A549 treated with GW870086 at 1 μM for 4 hours (cell line): ENCODE data around the gene KRTAP6-1. TPM values are rescaled to one million over a fixed set of nuclear protein-coding genes. Genes with fewer than 3 reads are reported as not detected.

ENCODE experiments used
- total RNA-seq: library from RNA; stranded (reverse); fragments of 200-300 nt; extraction: Qiagen RNA extraction; gene quantifications from 5 replicates; pipeline ENCODE4 v1.2.3, GENCODE V29; 2022; ENCODE audit warnings: low read depth

Gene KRTAP6-1, protein sequence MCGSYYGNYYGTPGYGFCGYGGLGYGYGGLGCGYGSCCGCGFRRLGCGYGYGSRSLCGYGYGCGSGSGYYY
- not detected in 5 replicates for total RNA-seq

DNA sequence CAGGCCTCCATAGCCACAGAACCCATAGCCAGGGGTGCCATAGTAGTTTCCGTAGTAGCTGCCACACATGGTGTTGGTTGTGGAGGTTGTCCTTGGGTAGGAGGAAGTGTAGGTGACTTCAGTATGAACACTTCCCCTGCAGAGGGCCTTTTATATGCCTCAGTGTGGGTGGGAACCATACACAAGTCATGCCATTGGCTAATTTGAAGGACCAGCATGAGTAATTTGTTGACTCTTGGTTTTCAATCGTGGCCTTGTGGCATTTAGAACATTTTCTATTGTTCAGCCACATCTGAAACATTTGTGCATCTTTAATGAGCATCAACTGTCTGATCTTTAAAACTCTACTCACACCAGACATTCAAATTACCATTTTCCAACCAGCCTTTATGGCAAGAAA is at the start of gene KRTAP6-1:
KRTAP6-1 (minus strand) TSS at position 95 of the 400 bp plus-strand sequence; CDS start at position 69, 26 bp downstream.

DNA sequence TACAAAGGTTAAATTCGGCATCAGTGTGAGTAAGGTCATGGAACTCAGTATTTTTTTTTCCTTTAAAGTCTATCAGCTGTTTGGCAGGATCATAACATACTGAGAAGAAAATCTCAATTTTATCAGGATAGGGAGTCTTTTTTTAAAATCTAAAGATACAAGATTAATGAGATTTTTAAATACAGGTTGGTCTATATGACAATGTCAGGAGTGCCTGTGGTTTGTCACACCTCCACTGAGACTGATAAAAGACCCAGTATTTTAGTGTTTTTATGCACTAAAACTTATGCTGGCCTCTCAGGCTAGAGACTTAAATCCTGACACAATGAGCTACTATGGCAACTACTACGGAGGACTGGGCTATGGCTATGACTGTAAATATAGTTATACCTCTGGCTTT is 28.8 kb upstream of the KRTAP6-1 start, which contains the start of gene KRTAP20-3:
KRTAP20-3 (plus strand) TSS at position 301 of the 400 bp plus-strand sequence.

GRCh38 chr21:30634906-30635305 is 21.2 kb upstream of the KRTAP6-1 start, which contains the start of gene KRTAP20-2:
KRTAP20-2 (plus strand) TSS chr21:30635206; CDS start chr21:30635264, 58 bp downstream.

DNA sequence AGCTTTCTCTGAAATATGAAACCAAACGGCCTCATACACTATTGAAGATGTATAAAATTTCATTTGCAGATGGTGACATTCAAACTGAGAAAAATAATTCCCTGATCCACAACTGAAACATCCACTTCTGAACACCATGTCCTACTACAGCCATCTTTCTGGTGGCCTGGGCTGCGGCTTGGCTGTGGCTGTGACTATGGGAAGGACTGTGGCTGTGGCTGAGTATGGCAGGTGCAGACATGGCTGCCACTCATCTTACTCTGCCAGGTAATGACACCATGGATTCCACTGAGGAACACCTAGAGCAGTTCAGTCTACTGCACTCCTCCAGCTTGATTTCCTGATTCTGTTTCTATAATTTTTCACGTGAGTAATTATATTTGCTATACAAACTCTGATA is 6.8 kb upstream of the KRTAP6-1 start, which contains the start of gene KRTAP20-4:
KRTAP20-4 (plus strand) TSS at position 106 of the 400 bp plus-strand sequence.

GRCh38 chr21:30616125-30616524 is 2.4 kb upstream of the KRTAP6-1 start, which contains the start of gene KRTAP20-1:
KRTAP20-1 (plus strand) TSS chr21:30616425; CDS start chr21:30616455, 30 bp downstream.

GRCh38 chr21:30600787-30601186 is 12.9 kb downstream of the KRTAP6-1 start, which contains the start of gene KRTAP22-1:
KRTAP22-1 (plus strand) TSS chr21:30601087.

GRCh38 chr21:30598802-30599201 is 14.9 kb downstream of the KRTAP6-1 start, which contains the start of gene KRTAP6-2:
KRTAP6-2 (minus strand) TSS chr21:30598902; CDS start chr21:30598874, 28 bp downstream.

DNA sequence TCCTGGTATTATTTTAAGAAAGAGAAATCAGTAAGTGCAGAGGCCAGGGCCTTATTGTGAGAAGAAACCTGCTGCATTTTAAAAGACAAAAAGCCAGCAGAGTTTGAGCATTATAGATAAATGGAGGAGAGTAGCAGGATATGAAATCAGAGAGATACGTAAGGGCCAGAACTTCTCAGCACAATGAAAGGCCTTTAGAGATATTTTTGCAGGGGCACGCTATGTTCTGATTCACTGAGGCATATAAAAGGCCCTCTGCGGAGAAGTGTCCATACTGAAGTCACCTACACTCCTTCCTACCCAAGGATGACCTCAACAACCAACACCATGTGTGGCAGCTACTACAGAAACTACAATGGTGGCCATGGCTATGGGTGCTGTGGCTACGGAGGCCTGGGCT is 21.6 kb downstream of the KRTAP6-1 start, which contains the start of gene KRTAP6-3:
KRTAP6-3 (plus strand) TSS at position 301 of the 400 bp plus-strand sequence; CDS start at position 307, 6 bp downstream.

DNA sequence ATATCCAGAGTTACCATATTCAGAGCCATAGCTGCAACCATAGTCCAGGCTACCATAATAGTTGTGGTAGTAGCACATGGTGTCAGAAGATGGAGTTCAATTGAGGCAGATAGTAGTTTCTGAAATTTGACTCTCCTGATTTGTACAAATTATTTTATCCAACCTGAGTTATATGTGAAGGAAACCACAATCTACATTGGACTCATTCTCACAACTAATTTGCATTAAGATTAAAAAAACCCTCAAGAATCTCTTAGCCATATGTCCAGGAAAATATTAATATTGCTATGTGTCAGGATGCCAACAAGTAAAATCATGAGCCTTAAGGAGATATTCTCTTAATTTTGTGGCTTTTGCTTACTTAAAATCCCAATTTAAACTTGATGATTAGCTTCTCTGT is 23.4 kb downstream of the KRTAP6-1 start, which contains the start of gene KRTAP22-2:
KRTAP22-2 (minus strand) TSS at position 101 of the 400 bp plus-strand sequence.

Other genes starting within 250 kb of the KRTAP6-1 start
- gene KRTAP13-2, start 241.7 kb downstream of the KRTAP6-1 start, total RNA-seq = not detected in 5 replicates
- not detected in 5 replicates for gene KRTAP13-1, start 217.9 kb downstream of the KRTAP6-1 start, total RNA-seq
- not detected in 5 replicates for gene KRTAP13-3, start 188.0 kb downstream of the KRTAP6-1 start, total RNA-seq
- not detected in 5 replicates for gene KRTAP13-4, start 183.7 kb downstream of the KRTAP6-1 start, total RNA-seq
- not detected in 5 replicates for gene KRTAP15-1, start 173.7 kb downstream of the KRTAP6-1 start, total RNA-seq
- not detected in 5 replicates for gene KRTAP19-1, start 133.6 kb downstream of the KRTAP6-1 start, total RNA-seq
- not detected in 5 replicates for gene KRTAP19-2, start 126.5 kb downstream of the KRTAP6-1 start, total RNA-seq
- not detected in 5 replicates for gene KRTAP19-3, start 121.9 kb downstream of the KRTAP6-1 start, total RNA-seq
- not detected in 5 replicates for gene KRTAP19-4, start 116.8 kb downstream of the KRTAP6-1 start, total RNA-seq
- gene KRTAP19-5, start 111.8 kb downstream of the KRTAP6-1 start, total RNA-seq = not detected in 5 replicates
- not detected in 5 replicates for gene KRTAP19-6, start 72.1 kb downstream of the KRTAP6-1 start, total RNA-seq
- gene KRTAP19-7, start 52.6 kb downstream of the KRTAP6-1 start, total RNA-seq = not detected in 5 replicates
- gene KRTAP22-2, start 23.5 kb downstream of the KRTAP6-1 start, total RNA-seq = not detected in 5 replicates
- not detected in 5 replicates for gene KRTAP6-3, start 21.5 kb downstream of the KRTAP6-1 start, total RNA-seq
- not detected in 5 replicates for gene KRTAP6-2, start 15.0 kb downstream of the KRTAP6-1 start, total RNA-seq
- gene KRTAP22-1, start 12.8 kb downstream of the KRTAP6-1 start, total RNA-seq = not detected in 5 replicates
- gene KRTAP20-1, start 2.5 kb upstream of the KRTAP6-1 start, total RNA-seq = not detected in 5 replicates
- not detected in 5 replicates for gene KRTAP20-4, start 6.7 kb upstream of the KRTAP6-1 start, total RNA-seq
- gene KRTAP20-2, start 21.3 kb upstream of the KRTAP6-1 start, total RNA-seq = not detected in 5 replicates
- not detected in 5 replicates for gene KRTAP20-3, start 28.9 kb upstream of the KRTAP6-1 start, total RNA-seq
- not detected in 5 replicates for gene KRTAP21-3, start 104.8 kb upstream of the KRTAP6-1 start, total RNA-seq
- gene KRTAP21-2, start 133.3 kb upstream of the KRTAP6-1 start, total RNA-seq = not detected in 5 replicates
- gene KRTAP21-1, start 141.5 kb upstream of the KRTAP6-1 start, total RNA-seq = not detected in 5 replicates
- not detected in 5 replicates for gene KRTAP8-1, start 199.3 kb upstream of the KRTAP6-1 start, total RNA-seq
- gene KRTAP7-1, start 215.8 kb upstream of the KRTAP6-1 start, total RNA-seq = not detected in 5 replicates